ENCODE data around the gene FAM20C.
A peak's percentile ranks its signal among the peaks of the same experiment; 100 is the strongest.

The FAM20C gene

DNA sequence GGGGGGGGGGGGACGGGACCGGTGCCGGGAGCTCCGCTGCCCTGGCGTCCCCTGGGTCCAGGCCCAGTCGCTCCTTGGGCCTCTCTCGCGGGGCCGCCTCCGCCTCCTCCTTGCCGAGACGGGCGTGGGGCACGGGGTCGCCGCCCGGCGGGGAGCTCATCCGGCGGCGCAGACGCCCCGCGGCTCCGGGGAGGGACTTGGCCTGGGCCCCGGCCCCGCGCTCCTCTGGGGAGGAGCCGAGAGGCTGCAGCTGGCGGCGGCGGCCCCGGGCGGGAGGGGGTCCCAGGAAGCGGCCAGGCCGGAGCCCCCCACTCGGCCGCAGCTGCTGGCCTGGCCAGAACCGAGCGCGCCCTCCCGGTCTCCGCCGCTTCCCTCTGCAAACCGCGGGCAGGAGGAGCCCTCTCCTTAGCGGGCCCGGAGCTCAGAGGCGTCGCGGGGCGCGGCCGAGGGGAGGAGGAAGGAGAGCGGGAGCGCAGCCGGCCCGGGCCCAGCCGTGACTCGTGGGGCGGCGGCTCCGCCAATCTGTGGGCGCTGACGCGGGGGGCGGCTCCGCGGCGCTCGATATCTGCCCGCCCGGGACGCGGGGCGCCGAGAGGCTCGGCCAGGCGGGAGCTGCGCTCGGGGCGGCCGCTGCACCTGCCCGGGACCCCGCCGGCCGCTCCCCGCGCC lies at the start of gene FAM20C:
TSS of gene FAM20C (plus strand) at position 591 of the 669 bp plus-strand sequence. CDS start 629 bp downstream, outside the sequence.
- no peaks in the 10 kb centered on the region for H3K9me3 Mint-ChIP-seq
- H3K36me3 Mint-ChIP-seq = no peaks in the 10 kb centered on the region
- ATAC-seq (replicated peaks) = peak; percentile 75 to 76
- peaks cover 55 to 59% of the 10 kb centered on the region in 2 donors for H3K27me3 Mint-ChIP-seq
- DNase-seq = no peak
- peak within 1 kb of the TSS; percentile 52 to 65 for H3K4me3 Mint-ChIP-seq
- no peak within 1 kb of the TSS for H3K27ac Mint-ChIP-seq
- peaks cover 0 to 3% of the 10 kb centered on the region in 2 donors for H3K4me1 Mint-ChIP-seq

DNA sequence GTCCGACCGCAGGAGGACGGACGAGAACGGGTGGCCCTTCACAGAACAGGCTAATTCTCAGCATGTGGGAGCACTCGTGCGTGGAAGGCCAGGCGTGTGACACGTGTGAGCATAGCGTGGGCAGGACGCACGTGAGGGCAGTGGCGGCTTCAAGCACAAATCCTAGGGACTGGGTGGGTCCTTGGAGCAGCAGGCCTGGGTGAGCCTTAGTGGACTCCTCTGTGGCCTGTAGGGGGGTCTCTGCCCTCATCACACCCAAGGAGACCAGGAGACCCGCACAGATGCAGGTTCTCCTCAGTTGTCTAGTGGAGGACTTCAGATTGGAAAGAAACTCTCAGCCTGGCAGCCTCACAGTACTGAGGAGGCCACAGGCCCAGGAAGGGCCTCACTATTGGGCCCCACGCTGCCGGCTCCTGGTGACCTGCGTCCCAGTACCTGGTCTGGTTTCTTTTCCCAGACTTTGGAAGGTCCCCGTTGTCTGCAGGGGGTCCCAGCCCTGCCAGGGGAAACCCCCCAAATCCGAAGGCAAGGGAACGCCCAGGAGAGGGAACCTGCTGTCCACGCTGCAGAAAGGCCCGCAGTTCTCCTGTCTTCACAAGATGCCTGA lies 49.1 kb upstream of the FAM20C start:
- H3K4me3 Mint-ChIP-seq = no peak overlapping the region
- H3K36me3 Mint-ChIP-seq = peaks cover 9 to 14% of the 10 kb centered on the region in 2 donors
- DNase-seq (no peak), ATAC-seq (replicated peaks) (no peak)
- peaks cover 0 to 5% of the 10 kb centered on the region in 2 donors for H3K27me3 Mint-ChIP-seq
- peaks cover 0 to 2% of the 10 kb centered on the region in 2 donors for H3K9me3 Mint-ChIP-seq
- H3K27ac Mint-ChIP-seq = no peak overlapping the region
- H3K4me1 Mint-ChIP-seq = peaks cover 10 to 27% of the 10 kb centered on the region in 2 donors

- Mint-ChIP-seq H3K4me1 (peaks cover 12 to 27% of the 10 kb centered on the region in 2 donors), H3K36me3 (peaks cover 9 to 16% of the 10 kb centered on the region in 2 donors), H3K4me3 (peak overlapping the region in 1 of 2 donors; percentile 51), H3K27ac (no peak overlapping the region), H3K9me3 (peaks cover 0 to 2% of the 10 kb centered on the region in 2 donors), H3K27me3 (no peaks in the 10 kb centered on the region)
- ATAC-seq (replicated peaks) (peak; percentile 87 to 88), DNase-seq (peak; percentile 29)
Observed at GRCh38 chr7:143811-144453, 48.4 kb upstream of the FAM20C start.

DNA sequence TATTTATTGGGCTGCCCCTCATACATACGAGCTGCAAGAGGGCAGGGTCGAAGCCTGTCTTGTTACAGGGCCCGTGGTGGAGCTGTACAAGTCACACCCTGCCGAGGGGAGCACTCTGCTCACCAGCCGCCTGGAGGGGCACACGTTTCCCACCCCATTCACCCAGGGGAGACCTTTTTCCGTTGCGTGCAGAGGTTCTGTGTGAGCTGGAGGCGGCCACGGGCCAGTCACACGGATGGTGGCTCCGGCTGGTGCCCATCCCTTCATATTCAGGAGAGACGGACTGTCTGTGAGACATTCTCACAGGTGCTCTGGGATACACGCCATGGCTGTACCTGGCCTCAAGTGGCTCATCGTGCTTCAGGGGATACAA lies 47.9 kb upstream of the FAM20C start:
- H3K4me1 Mint-ChIP-seq = peaks cover 15 to 32% of the 10 kb centered on the region in 2 donors
- H3K27ac Mint-ChIP-seq = peak overlapping the region; percentile 20
- H3K9me3 Mint-ChIP-seq = peaks cover 0 to 2% of the 10 kb centered on the region in 2 donors
- H3K4me3 Mint-ChIP-seq = peak overlapping the region in 1 of 2 donors; percentile 51
- ATAC-seq (replicated peaks) (no peak), DNase-seq (no peak)
- peaks cover 11 to 21% of the 10 kb centered on the region in 2 donors for H3K36me3 Mint-ChIP-seq
- no peaks in the 10 kb centered on the region for H3K27me3 Mint-ChIP-seq

DNA sequence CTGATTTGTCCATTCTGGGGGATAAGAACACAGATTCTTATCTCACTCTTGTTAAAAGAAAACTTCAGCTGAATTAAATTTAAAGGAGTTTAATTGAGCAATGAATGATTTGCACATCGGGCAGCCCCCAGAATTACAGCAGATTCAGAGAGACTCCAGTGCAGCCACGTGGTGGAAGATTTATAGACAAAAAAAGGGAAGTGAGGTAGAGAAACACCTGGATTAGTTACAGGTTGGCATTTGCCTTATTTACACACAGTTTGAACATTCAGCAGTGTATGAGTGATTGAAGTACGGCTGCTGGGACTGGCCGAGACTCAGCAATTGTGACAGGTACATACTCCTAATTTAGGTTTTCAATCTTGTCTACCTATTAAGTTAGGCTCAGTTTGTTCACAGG lies 46.5 kb upstream of the FAM20C start:
- no peaks in the 10 kb centered on the region for H3K27me3 Mint-ChIP-seq
- H3K36me3 Mint-ChIP-seq = peaks cover 11 to 29% of the 10 kb centered on the region in 2 donors
- ATAC-seq (replicated peaks) (no peak), DNase-seq (no peak)
- H3K27ac Mint-ChIP-seq = peak overlapping the region; percentile 59
- H3K4me1 Mint-ChIP-seq = peaks cover 25 to 46% of the 10 kb centered on the region in 2 donors
- peaks cover 0 to 2% of the 10 kb centered on the region in 2 donors for H3K9me3 Mint-ChIP-seq
- H3K4me3 Mint-ChIP-seq = no peak overlapping the region

- H3K27me3 Mint-ChIP-seq = no peaks in the 10 kb centered on the region
- peaks cover 26 to 40% of the 10 kb centered on the region in 2 donors for H3K4me1 Mint-ChIP-seq
- H3K4me3 Mint-ChIP-seq = peak overlapping the region; percentile 86 to 87
- no peak for DNase-seq
- ATAC-seq (replicated peaks) = no peak
- H3K27ac Mint-ChIP-seq = peak overlapping the region; percentile 97
- H3K36me3 Mint-ChIP-seq = peaks cover 11 to 29% of the 10 kb centered on the region in 2 donors
- H3K9me3 Mint-ChIP-seq = peaks cover 0 to 2% of the 10 kb centered on the region in 2 donors
Observed at GRCh38 chr7:148543-148931, 43.8 kb upstream of the FAM20C start.

DNA sequence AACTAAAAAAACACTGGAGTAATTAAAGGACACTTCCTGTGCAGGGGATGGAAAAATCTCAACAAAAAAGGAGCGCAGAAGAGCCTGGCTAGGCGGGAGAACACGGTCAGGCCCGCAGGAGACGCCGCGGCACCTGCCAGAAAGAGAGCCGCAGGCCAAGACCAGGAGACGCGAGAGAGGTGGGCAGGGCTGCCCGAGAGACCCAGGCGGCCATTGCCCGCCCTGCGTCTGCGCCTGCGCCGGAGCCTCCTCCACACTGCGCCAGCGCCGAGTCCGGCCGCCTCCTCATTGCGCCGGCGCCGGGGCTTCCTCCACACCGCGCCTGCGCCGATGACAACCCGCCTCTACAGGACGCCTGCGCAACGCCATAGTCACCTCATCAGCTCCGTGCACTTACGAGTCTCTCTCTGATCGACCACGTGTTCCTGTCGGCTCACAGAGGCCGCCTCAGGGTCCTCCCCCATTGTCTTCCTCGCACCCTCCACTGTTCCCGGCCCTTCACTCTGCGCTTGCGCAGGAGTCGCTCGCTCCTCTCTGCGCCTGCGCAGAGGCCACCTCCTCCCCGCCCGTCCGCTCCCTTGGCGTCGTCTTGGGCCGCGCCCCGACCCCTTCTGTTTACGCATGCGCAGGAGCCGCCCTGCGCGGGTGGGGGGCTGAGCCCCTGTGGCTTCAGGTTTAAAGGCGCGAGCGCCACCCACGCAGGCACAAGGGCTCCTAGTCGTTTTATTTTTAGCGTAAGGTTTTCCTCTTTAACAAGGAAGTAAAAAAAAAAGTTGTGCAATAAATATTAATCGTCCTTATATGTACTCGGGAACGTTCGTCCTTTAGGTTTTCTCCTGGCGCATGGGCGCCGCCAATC lies 43.2 kb upstream of the FAM20C start:
- Mint-ChIP-seq H3K9me3 (peaks cover 0 to 2% of the 10 kb centered on the region in 2 donors), H3K36me3 (peaks cover 11 to 29% of the 10 kb centered on the region in 2 donors), H3K27me3 (no peaks in the 10 kb centered on the region), H3K4me1 (peaks cover 23 to 34% of the 10 kb centered on the region in 2 donors), H3K4me3 (peak overlapping the region; percentile 86 to 87), H3K27ac (peak overlapping the region; percentile 97)
- DNase-seq = peak; percentile 98
- ATAC-seq (replicated peaks) = peak; percentile 97 to 98

- ATAC-seq (replicated peaks) (peak; percentile 38 to 41), DNase-seq (peak; percentile 53)
- Mint-ChIP-seq H3K27me3 (no peaks in the 10 kb centered on the region), H3K4me1 (peaks cover 19 to 25% of the 10 kb centered on the region in 2 donors), H3K36me3 (peaks cover 8 to 23% of the 10 kb centered on the region in 2 donors), H3K4me3 (peak overlapping the region; percentile 86 to 87), H3K27ac (peak overlapping the region; percentile 97), H3K9me3 (no peaks in the 10 kb centered on the region)
Observed at GRCh38 chr7:149791-150636, 42.4 kb upstream of the FAM20C start.

GRCh38 chr7:150811-151221 lies 41.6 kb upstream of the FAM20C start:
- H3K9me3 Mint-ChIP-seq = no peaks in the 10 kb centered on the region
- H3K27ac Mint-ChIP-seq = peak overlapping the region; percentile 72
- ATAC-seq (replicated peaks) (no peak), DNase-seq (no peak)
- peaks cover 18 to 20% of the 10 kb centered on the region in 2 donors for H3K4me1 Mint-ChIP-seq
- peak overlapping the region; percentile 86 to 87 for H3K4me3 Mint-ChIP-seq
- peaks cover 8 to 19% of the 10 kb centered on the region in 2 donors for H3K36me3 Mint-ChIP-seq
- H3K27me3 Mint-ChIP-seq = no peaks in the 10 kb centered on the region

GRCh38 chr7:151346-152050 lies 40.9 kb upstream of the FAM20C start:
- Mint-ChIP-seq H3K4me1 (peaks cover 16 to 20% of the 10 kb centered on the region in 2 donors), H3K9me3 (no peaks in the 10 kb centered on the region), H3K27me3 (no peaks in the 10 kb centered on the region), H3K27ac (no peak overlapping the region), H3K4me3 (no peak overlapping the region), H3K36me3 (peaks cover 8 to 19% of the 10 kb centered on the region in 2 donors)
- ATAC-seq (replicated peaks) (no peak), DNase-seq (no peak)

- Mint-ChIP-seq H3K27me3 (peaks cover 0 to 3% of the 10 kb centered on the region in 2 donors), H3K4me3 (no peak overlapping the region), H3K27ac (peak overlapping the region; percentile 11), H3K36me3 (peaks cover 3 to 15% of the 10 kb centered on the region in 2 donors), H3K4me1 (peaks cover 16 to 20% of the 10 kb centered on the region in 2 donors), H3K9me3 (no peaks in the 10 kb centered on the region)
- no peak for ATAC-seq (replicated peaks)
- no peak for DNase-seq
Observed at GRCh38 chr7:152702-153391, 39.5 kb upstream of the FAM20C start.

GRCh38 chr7:153604-154003 lies 38.8 kb upstream of the FAM20C start:
- Mint-ChIP-seq H3K4me1 (peaks cover 15 to 20% of the 10 kb centered on the region in 2 donors), H3K4me3 (no peak overlapping the region), H3K9me3 (no peaks in the 10 kb centered on the region), H3K27ac (no peak overlapping the region), H3K36me3 (peaks cover 3 to 15% of the 10 kb centered on the region in 2 donors), H3K27me3 (peaks cover 0 to 9% of the 10 kb centered on the region in 2 donors)
- DNase-seq = no peak
- no peak for ATAC-seq (replicated peaks)

All from stimulated activated naive B cell treated with anti-CD40 and anti-IgM and Interleukin-4, amounts not matched to agents 10 μg/mL and 1 μg/mL and 100 μg/mL, for 72 hours (primary cell).